HEK293 (cell line): ENCODE results near the gene FRMD6.

Source experiments
- CTCF ChIA-PET: fragments of 350-600 bp; formaldehyde crosslinking; extraction: SDS; loops from one replicate; lab custom pipeline; 2021; ENCODE audit warnings: antibody characterized with exemption; lab: Yijun Ruan, JAX
- POLR2A ChIA-PET: fragments of 300-600 bp; formaldehyde crosslinking; extraction: SDS; loops from one replicate; lab custom pipeline; 2020; ENCODE audit warnings: antibody characterized with exemption, inconsistent platforms; lab: Yijun Ruan, JAX
- H3K27ac ChIP-seq: fragments of 200-500 bp; sonication (Bioruptor generic); 2 replicates; pipeline ENCODE4 v1.5.1; 2014; ENCODE audit warnings: low read depth, low read length, control low read depth, inconsistent platforms; ENCODE audit errors: extremely low read depth
- H3K36me3 ChIP-seq, 2 experiments: fragments of 200-500 bp in 1 of 2; sonication (Bioruptor generic) in 1 of 2; 1 replicate in 1 of 2; 2 replicates in 1 of 2; pipeline ENCODE4 v1.5.1; 2014 to 2017; ENCODE audit warnings: inconsistent platforms in 2 of 2, low read length in 2 of 2; ENCODE audit not compliant: control insufficient read depth in 2 of 2, insufficient read depth in 1 of 2
- H3K4me1 ChIP-seq: fragments of 200-500 bp; sonication (Bioruptor generic); 2 replicates; pipeline ENCODE4 v1.5.1; 2014; ENCODE audit warnings: mild to moderate bottlenecking, low read length, inconsistent platforms; ENCODE audit not compliant: control insufficient read depth, insufficient read depth
- H3K4me3 ChIP-seq: 2 replicates; pipeline ENCODE4 v1.5.1; 2011; ENCODE audit warnings: low read depth, mild to moderate bottlenecking, control low read depth, low read length, moderate library complexity
- H3K9me3 ChIP-seq: fragments of 200-500 bp; sonication (Bioruptor generic); 2 replicates; pipeline ENCODE4 v1.5.1; 2014; ENCODE audit warnings: low read depth, low read length, inconsistent platforms; ENCODE audit not compliant: control insufficient read depth, insufficient read depth
- EGR2 ChIP-seq: fragments of 450-650 bp; formaldehyde crosslinking; IDR thresholded peaks from 2 replicates; pipeline ENCODE4 v1.5.1; 2016; ENCODE audit warnings: low read depth, missing biosample characterization, missing genetic modification characterization
- GLI4 ChIP-seq: fragments of 450-650 bp; formaldehyde crosslinking; IDR thresholded peaks from 2 replicates; pipeline ENCODE4 v1.5.1; 2016; ENCODE audit warnings: missing biosample characterization, missing genetic modification characterization
- KLF8 ChIP-seq: fragments of 450-650 bp; formaldehyde crosslinking; IDR thresholded peaks from 2 replicates; pipeline ENCODE4 v1.5.1; 2016; ENCODE audit warnings: missing biosample characterization, missing genetic modification characterization
- ZNF112 ChIP-seq: fragments of 450-650 bp; formaldehyde crosslinking; IDR thresholded peaks from 2 replicates; pipeline ENCODE4 v1.5.0; 2017; ENCODE audit warnings: missing biosample characterization, missing genetic modification characterization
- ZNF121 ChIP-seq: fragments of 450-650 bp; formaldehyde crosslinking; IDR thresholded peaks from 2 replicates; pipeline ENCODE4 v1.5.1; 2016; ENCODE audit warnings: missing biosample characterization, missing genetic modification characterization
- ZNF174 ChIP-seq: fragments of 450-650 bp; formaldehyde crosslinking; IDR thresholded peaks from 2 replicates; pipeline ENCODE4 v1.5.0; 2017; ENCODE audit warnings: missing biosample characterization, mild to moderate bottlenecking, missing genetic modification characterization
- ZNF19 ChIP-seq: fragments of 450-650 bp; formaldehyde crosslinking; IDR thresholded peaks from 2 replicates; pipeline ENCODE4; 2016; ENCODE audit warnings: missing biosample characterization, missing genetic modification characterization, low read depth
- ZNF223 ChIP-seq: fragments of 450-650 bp; formaldehyde crosslinking; IDR thresholded peaks from 2 replicates; pipeline ENCODE4 v1.5.1; 2016; ENCODE audit warnings: missing biosample characterization, missing genetic modification characterization
- ZNF24 ChIP-seq: fragments of 450-650 bp; formaldehyde crosslinking; IDR thresholded peaks from 2 replicates; pipeline ENCODE4 v1.5.1; 2016; ENCODE audit warnings: missing biosample characterization, missing genetic modification characterization
- ZNF292 ChIP-seq: fragments of 450-650 bp; formaldehyde crosslinking; IDR thresholded peaks from 2 replicates; pipeline ENCODE4 v1.5.1; 2016; ENCODE audit warnings: low read depth, missing biosample characterization, missing genetic modification characterization, borderline replicate concordance
- ZNF311 ChIP-seq: fragments of 450-650 bp; formaldehyde crosslinking; IDR thresholded peaks from 2 replicates; pipeline ENCODE4 v1.5.1; 2017; ENCODE audit warnings: missing biosample characterization, missing genetic modification characterization, borderline replicate concordance
- ZNF529 ChIP-seq: fragments of 450-650 bp; formaldehyde crosslinking; IDR thresholded peaks from 2 replicates; pipeline ENCODE4 v1.5.1; 2017; ENCODE audit warnings: missing genetic modification characterization, missing biosample characterization; ENCODE audit not compliant: insufficient replicate concordance
- ZNF596 ChIP-seq: fragments of 450-650 bp; IDR thresholded peaks from 2 replicates; pipeline ENCODE4 v1.5.0; 2018; ENCODE audit warnings: missing biosample characterization, mild to moderate bottlenecking, missing genetic modification characterization, moderate library complexity
- ZNF629 ChIP-seq: fragments of 450-650 bp; formaldehyde crosslinking; IDR thresholded peaks from 2 replicates; pipeline ENCODE4 v1.5.1; 2017; ENCODE audit warnings: missing biosample characterization, missing genetic modification characterization
- ZNF670 ChIP-seq: fragments of 450-650 bp; formaldehyde crosslinking; IDR thresholded peaks from 2 replicates; pipeline ENCODE4 v1.5.1; 2016; ENCODE audit warnings: missing biosample characterization, missing genetic modification characterization, low read depth
- TF ChIP-seq, protein P1 (sequence below): fragments of 450-650 bp; formaldehyde crosslinking; IDR thresholded peaks from 2 replicates; pipeline ENCODE4 v1.5.1; 2016; ENCODE audit warnings: missing biosample characterization, missing genetic modification characterization
- TF ChIP-seq, protein P2 (sequence below): fragments of 450-650 bp; formaldehyde crosslinking; optimal IDR thresholded peaks from 2 replicates; pipeline ENCODE3; 2016; ENCODE audit warnings: missing biosample characterization, mild to moderate bottlenecking, missing genetic modification characterization
- TF ChIP-seq, protein P3 (sequence below): fragments of 450-650 bp; formaldehyde crosslinking; IDR thresholded peaks from 2 replicates; pipeline ENCODE4 v1.5.1; 2017; ENCODE audit warnings: missing biosample characterization, missing genetic modification characterization
- TF ChIP-seq, protein P4 (sequence below): fragments of 450-650 bp; formaldehyde crosslinking; IDR thresholded peaks from 2 replicates; pipeline ENCODE4 v1.5.1; 2017; ENCODE audit warnings: missing biosample characterization, missing genetic modification characterization
- TF ChIP-seq, protein P5 (sequence below): sonication (generic); formaldehyde crosslinking; IDR thresholded peaks from 2 replicates; pipeline ENCODE4 v1.8.1; 2022; ENCODE audit warnings: mild to moderate bottlenecking, moderate library complexity, missing genetic modification reagents
- TF ChIP-seq, protein P6 (sequence below): fragments of 450-650 bp; formaldehyde crosslinking; IDR thresholded peaks from 2 replicates; pipeline ENCODE4 v1.5.1; 2016; ENCODE audit warnings: missing biosample characterization, missing genetic modification characterization

Gene FRMD6

DNA sequence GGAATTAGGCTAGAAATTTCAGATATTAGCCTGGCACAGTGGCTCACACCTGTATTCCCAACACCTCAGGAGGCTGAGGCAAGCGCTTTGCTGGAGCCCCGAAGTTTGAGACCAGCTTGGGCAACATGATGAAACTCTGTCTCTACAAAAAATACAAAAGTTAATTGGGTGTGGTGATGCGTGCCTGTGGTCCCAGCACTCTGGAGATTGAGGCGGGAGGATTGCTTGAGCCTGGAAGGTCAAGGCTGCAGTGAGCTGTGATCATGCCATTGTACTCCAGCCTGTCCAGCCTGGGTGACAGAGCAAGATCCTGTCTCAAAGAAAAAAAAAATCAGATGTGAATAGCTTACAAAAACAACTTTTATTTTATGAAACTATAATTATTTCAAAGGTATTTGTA lies 15.1 kb downstream of the FRMD6 start (continued):
- TF ChIP-seq, protein P1, sequence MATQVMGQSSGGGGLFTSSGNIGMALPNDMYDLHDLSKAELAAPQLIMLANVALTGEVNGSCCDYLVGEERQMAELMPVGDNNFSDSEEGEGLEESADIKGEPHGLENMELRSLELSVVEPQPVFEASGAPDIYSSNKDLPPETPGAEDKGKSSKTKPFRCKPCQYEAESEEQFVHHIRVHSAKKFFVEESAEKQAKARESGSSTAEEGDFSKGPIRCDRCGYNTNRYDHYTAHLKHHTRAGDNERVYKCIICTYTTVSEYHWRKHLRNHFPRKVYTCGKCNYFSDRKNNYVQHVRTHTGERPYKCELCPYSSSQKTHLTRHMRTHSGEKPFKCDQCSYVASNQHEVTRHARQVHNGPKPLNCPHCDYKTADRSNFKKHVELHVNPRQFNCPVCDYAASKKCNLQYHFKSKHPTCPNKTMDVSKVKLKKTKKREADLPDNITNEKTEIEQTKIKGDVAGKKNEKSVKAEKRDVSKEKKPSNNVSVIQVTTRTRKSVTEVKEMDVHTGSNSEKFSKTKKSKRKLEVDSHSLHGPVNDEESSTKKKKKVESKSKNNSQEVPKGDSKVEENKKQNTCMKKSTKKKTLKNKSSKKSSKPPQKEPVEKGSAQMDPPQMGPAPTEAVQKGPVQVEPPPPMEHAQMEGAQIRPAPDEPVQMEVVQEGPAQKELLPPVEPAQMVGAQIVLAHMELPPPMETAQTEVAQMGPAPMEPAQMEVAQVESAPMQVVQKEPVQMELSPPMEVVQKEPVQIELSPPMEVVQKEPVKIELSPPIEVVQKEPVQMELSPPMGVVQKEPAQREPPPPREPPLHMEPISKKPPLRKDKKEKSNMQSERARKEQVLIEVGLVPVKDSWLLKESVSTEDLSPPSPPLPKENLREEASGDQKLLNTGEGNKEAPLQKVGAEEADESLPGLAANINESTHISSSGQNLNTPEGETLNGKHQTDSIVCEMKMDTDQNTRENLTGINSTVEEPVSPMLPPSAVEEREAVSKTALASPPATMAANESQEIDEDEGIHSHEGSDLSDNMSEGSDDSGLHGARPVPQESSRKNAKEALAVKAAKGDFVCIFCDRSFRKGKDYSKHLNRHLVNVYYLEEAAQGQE (tag by site-specific recombination) = no peak
- TF ChIP-seq, protein P2, sequence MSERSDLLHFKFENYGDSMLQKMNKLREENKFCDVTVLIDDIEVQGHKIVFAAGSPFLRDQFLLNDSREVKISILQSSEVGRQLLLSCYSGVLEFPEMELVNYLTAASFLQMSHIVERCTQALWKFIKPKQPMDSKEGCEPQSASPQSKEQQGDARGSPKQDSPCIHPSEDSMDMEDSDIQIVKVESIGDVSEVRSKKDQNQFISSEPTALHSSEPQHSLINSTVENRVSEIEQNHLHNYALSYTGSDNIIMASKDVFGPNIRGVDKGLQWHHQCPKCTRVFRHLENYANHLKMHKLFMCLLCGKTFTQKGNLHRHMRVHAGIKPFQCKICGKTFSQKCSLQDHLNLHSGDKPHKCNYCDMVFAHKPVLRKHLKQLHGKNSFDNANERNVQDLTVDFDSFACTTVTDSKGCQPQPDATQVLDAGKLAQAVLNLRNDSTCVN (tag by site-specific recombination) = no peak
- TF ChIP-seq EGR2 (tag by site-specific recombination) = no peak
- TF ChIP-seq, protein P3, sequence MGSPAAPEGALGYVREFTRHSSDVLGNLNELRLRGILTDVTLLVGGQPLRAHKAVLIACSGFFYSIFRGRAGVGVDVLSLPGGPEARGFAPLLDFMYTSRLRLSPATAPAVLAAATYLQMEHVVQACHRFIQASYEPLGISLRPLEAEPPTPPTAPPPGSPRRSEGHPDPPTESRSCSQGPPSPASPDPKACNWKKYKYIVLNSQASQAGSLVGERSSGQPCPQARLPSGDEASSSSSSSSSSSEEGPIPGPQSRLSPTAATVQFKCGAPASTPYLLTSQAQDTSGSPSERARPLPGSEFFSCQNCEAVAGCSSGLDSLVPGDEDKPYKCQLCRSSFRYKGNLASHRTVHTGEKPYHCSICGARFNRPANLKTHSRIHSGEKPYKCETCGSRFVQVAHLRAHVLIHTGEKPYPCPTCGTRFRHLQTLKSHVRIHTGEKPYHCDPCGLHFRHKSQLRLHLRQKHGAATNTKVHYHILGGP (tag by site-specific recombination) = no peak
- no peak for TF ChIP-seq ZNF311

DNA sequence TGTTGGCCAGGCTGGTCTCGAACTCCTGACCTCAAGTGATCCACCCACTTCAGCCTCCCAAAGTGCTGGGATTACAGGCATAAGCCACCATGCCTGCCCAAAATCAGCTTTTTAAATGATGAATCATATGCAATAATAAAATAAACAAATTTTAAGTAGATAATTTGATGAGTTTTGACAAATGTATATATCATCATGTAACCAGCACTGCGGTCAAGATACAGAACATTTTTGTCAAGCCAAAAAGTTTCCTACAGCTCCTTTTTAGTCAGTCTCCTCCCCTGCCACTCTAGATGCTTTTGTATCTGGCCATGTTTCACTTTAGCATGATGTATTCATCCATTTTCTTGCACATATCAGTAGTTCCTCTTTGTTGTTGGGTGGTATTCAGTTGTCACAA lies 17.2 kb downstream of the FRMD6 start:
- no peak for TF ChIP-seq ZNF19 (tag by site-specific recombination)
- TF ChIP-seq ZNF292 (tag by site-specific recombination) = no peak
- no peak for TF ChIP-seq ZNF174 (tag by site-specific recombination)
- TF ChIP-seq ZNF529 (tag by site-specific recombination) = no peak
- no peak for TF ChIP-seq ZNF121 (tag by site-specific recombination)
- TF ChIP-seq ZNF24 (tag by site-specific recombination) = no peak
- no peak for TF ChIP-seq KLF8 (tag by site-specific recombination)
- no peak for TF ChIP-seq ZNF596 (tag by site-specific recombination)
- no peak for TF ChIP-seq ZNF223 (tag by site-specific recombination)
- no peak for TF ChIP-seq ZNF629
- TF ChIP-seq GLI4 (tag by site-specific recombination) = no peak
- TF ChIP-seq, protein P4, sequence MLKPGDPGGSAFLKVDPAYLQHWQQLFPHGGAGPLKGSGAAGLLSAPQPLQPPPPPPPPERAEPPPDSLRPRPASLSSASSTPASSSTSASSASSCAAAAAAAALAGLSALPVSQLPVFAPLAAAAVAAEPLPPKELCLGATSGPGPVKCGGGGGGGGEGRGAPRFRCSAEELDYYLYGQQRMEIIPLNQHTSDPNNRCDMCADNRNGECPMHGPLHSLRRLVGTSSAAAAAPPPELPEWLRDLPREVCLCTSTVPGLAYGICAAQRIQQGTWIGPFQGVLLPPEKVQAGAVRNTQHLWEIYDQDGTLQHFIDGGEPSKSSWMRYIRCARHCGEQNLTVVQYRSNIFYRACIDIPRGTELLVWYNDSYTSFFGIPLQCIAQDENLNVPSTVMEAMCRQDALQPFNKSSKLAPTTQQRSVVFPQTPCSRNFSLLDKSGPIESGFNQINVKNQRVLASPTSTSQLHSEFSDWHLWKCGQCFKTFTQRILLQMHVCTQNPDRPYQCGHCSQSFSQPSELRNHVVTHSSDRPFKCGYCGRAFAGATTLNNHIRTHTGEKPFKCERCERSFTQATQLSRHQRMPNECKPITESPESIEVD (tag by site-specific recombination) = no peak
- TF ChIP-seq ZNF670 (tag by site-specific recombination) = no peak
- TF ChIP-seq, protein P5, sequence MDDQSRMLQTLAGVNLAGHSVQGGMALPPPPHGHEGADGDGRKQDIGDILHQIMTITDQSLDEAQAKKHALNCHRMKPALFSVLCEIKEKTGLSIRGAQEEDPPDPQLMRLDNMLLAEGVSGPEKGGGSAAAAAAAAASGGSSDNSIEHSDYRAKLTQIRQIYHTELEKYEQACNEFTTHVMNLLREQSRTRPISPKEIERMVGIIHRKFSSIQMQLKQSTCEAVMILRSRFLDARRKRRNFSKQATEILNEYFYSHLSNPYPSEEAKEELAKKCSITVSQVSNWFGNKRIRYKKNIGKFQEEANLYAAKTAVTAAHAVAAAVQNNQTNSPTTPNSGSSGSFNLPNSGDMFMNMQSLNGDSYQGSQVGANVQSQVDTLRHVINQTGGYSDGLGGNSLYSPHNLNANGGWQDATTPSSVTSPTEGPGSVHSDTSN (CRISPR knock-in tag) = no peak
- no peak for TF ChIP-seq ZNF112
- TF ChIP-seq, protein P6, sequence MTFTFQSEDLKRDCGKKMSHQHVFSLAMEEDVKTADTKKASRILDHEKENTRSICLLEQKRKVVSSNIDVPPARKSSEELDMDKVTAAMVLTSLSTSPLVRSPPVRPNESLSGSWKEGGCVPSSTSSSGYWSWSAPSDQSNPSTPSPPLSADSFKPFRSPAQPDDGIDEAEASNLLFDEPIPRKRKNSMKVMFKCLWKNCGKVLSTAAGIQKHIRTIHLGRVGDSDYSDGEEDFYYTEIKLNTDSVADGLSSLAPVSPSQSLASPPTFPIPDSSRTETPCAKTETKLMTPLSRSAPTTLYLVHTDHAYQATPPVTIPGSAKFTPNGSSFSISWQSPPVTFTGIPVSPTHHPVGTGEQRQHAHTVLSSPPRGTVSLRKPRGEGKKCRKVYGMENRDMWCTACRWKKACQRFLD (tag by site-specific recombination) = no peak
- H3K9me3 ChIP-seq = no peaks in the 10 kb centered on the region; the same call in 1 of the 2 replicates
- no peaks in the 10 kb centered on the region for H3K4me1 ChIP-seq
- ChIA-PET CTCF (interaction anchor here (0.8 kb wide), 1 partner anchor 107 kb away, joined by 3 read pairs; no protein-coding TSS in a partner anchor), POLR2A (no interaction called here)
- H3K27ac ChIP-seq = no peak overlapping the region
- H3K4me3 ChIP-seq = no peak overlapping the region
- peaks cover 0 to 4% of the 10 kb centered on the region in 2 experiments; a peak in 1 of 3 replicates for H3K36me3 ChIP-seq
